Neural cell (in vitro differentiated cells): ENCODE data around the gene PPME1. TPM values are rescaled to one million over a fixed set of nuclear protein-coding genes. Genes with fewer than 3 reads are reported as not detected.

Experiments
- H2AFZ ChIP-seq: fragments of 200-600, 300-800 bp; sonication (generic), shearing (Covaris generic); 2 replicates; pipeline ENCODE4 v1.6.0; 2014; ENCODE audit warnings: low read depth, mild to moderate bottlenecking, antibody characterized with exemption, low read length, moderate library complexity
- H3F3A ChIP-seq: fragments of 200-600 bp; shearing (Covaris generic); 2 replicates; pipeline ENCODE4 v1.6.1; 2016; ENCODE audit warnings: mild to moderate bottlenecking, moderate library complexity, mixed read lengths, antibody characterized with exemption, low read length; ENCODE audit not compliant: insufficient read depth, poor library complexity, severe bottlenecking
- H3K27ac ChIP-seq: fragments of 200-600, 300-800 bp; sonication (generic), shearing (Covaris generic); 2 replicates; pipeline ENCODE4 v1.5.1; 2014; ENCODE audit warnings: mild to moderate bottlenecking, low read length, moderate library complexity
- H3K27me3 ChIP-seq: fragments of 300-800, 200-600 bp; sonication (generic), shearing (Covaris generic); 2 replicates; pipeline ENCODE4 v1.6.0; 2014; ENCODE audit warnings: mild to moderate bottlenecking, low read depth, low read length, moderate library complexity; ENCODE audit not compliant: insufficient read depth
- H3K36me3 ChIP-seq: fragments of 300-800, 200-600 bp; sonication (generic), shearing (Covaris generic); 2 replicates; pipeline ENCODE4 v1.5.1; 2014; ENCODE audit warnings: mild to moderate bottlenecking, antibody characterized with exemption, low read length, moderate library complexity; ENCODE audit not compliant: insufficient read depth
- H3K4me2 ChIP-seq: fragments of 300-800, 200-600 bp; sonication (generic), shearing (Covaris generic); 2 replicates; pipeline ENCODE4 v1.6.0; 2014; ENCODE audit warnings: mild to moderate bottlenecking, low read length
- H3K4me3 ChIP-seq: fragments of 300-800, 200-600 bp; sonication (generic), shearing (Covaris generic); 2 replicates; pipeline ENCODE4 v1.5.1; 2014; ENCODE audit warnings: mild to moderate bottlenecking, low read length, moderate library complexity
- H3K79me2 ChIP-seq: fragments of 200-600 bp; shearing (Covaris generic); replicated peaks from 2 replicates; pipeline ENCODE4 v1.6.0; 2014; ENCODE audit warnings: mild to moderate bottlenecking, low read length, moderate library complexity; ENCODE audit not compliant: insufficient read depth
- H3K9ac ChIP-seq: fragments of 300-800, 200-600 bp; sonication (generic), shearing (Covaris generic); 2 replicates; pipeline ENCODE4 v1.6.1; 2016; ENCODE audit warnings: mild to moderate bottlenecking, low read length, mixed read lengths
- H3K9me2 ChIP-seq: fragments of 200-600 bp; shearing (Covaris generic); 2 replicates; pipeline ENCODE4 v1.6.1; 2016; ENCODE audit warnings: mild to moderate bottlenecking, low read length, mixed read lengths; ENCODE audit not compliant: insufficient read depth
- H3K9me3 ChIP-seq: fragments of 200-600, 300-800 bp; sonication (generic), shearing (Covaris generic); 2 replicates; pipeline ENCODE4 v1.6.1; 2016; ENCODE audit warnings: mild to moderate bottlenecking, mixed run types, low read length, moderate library complexity, mixed read lengths
- H4K20me1 ChIP-seq: fragments of 200-600 bp; shearing (Covaris generic); 2 replicates; pipeline ENCODE4 v1.6.1; 2016; ENCODE audit warnings: mild to moderate bottlenecking, mixed run types; ENCODE audit not compliant: insufficient read depth
- CTCF ChIP-seq: fragments of 450-650 bp; IDR thresholded peaks from 2 replicates; pipeline ENCODE4 v1.5.1; 2014; ENCODE audit warnings: antibody characterized with exemption, mild to moderate bottlenecking, moderate library complexity; ENCODE audit not compliant: poor library complexity, severe bottlenecking
- EP300 ChIP-seq: fragments of 450-650 bp; conservative IDR thresholded peaks from 2 replicates; pipeline ENCODE4 v1.6.1; 2014; ENCODE audit warnings: antibody characterized with exemption, mild to moderate bottlenecking, moderate library complexity; ENCODE audit not compliant: poor library complexity, severe bottlenecking
- EZH2 ChIP-seq: fragments of 200-600, 300-800 bp; shearing (Covaris generic), sonication (generic); IDR thresholded peaks from 2 replicates; pipeline ENCODE4 v1.6.1; 2014; ENCODE audit warnings: antibody characterized with exemption, low read length, borderline replicate concordance, mild to moderate bottlenecking; ENCODE audit not compliant: insufficient read depth, poor library complexity, severe bottlenecking
- MXI1 ChIP-seq: fragments of 450-650 bp; conservative IDR thresholded peaks from 2 replicates; pipeline ENCODE4 v1.6.1; 2014; ENCODE audit warnings: antibody characterized with exemption, mild to moderate bottlenecking; ENCODE audit not compliant: poor library complexity, severe bottlenecking
- POLR2AphosphoS5 ChIP-seq: IDR thresholded peaks from 2 replicates; pipeline ENCODE4 v1.6.1; 2012
- RAD21 ChIP-seq: fragments of 450-650 bp; conservative IDR thresholded peaks from 2 replicates; pipeline ENCODE4 v1.6.1; 2014; ENCODE audit warnings: antibody characterized with exemption, mild to moderate bottlenecking, moderate library complexity
- REST ChIP-seq: IDR thresholded peaks from 2 replicates; pipeline ENCODE4 v1.6.1; 2012; ENCODE audit warnings: borderline replicate concordance
- SMC3 ChIP-seq: fragments of 450-650 bp; conservative IDR thresholded peaks from 2 replicates; pipeline ENCODE4 v1.6.1; 2014; ENCODE audit warnings: antibody characterized with exemption, mild to moderate bottlenecking, moderate library complexity; ENCODE audit not compliant: poor library complexity
- TAF1 ChIP-seq: IDR thresholded peaks from 2 replicates; pipeline ENCODE4 v1.6.1; 2012; ENCODE audit warnings: low read depth
- polyA plus RNA-seq: library from polyadenylated mRNA; depleted of rRNA; stranded (reverse); fragments of >200 nt; gene quantifications from 2 replicates; pipeline ENCODE4 v1.2.3, GENCODE V29; 2014

PPME1 gene
- polyA plus RNA-seq, 1 donor from 2014 or later = 49.5 TPM

GRCh38 chr11:74154620-74155281, 16.3 kb upstream of the PPME1 start:
- H2AFZ ChIP-seq = no peak overlapping the region
- H3K36me3 ChIP-seq = peaks cover 4% of the 10 kb centered on the region
- no peak overlapping the region for H3K27ac ChIP-seq
- H3K4me2 ChIP-seq = no peak overlapping the region
- H3K4me3 ChIP-seq = no peak overlapping the region
- H3K9ac ChIP-seq = no peak overlapping the region
- no peak for TF ChIP-seq EP300
- TF ChIP-seq POLR2AphosphoS5 = no peak
- TF ChIP-seq MXI1 = no peak
- no peak for TF ChIP-seq CTCF
- no peak for TF ChIP-seq SMC3
- no peak for TF ChIP-seq EZH2
- TF ChIP-seq TAF1 = no peak
- TF ChIP-seq REST = no peak
- no peak for TF ChIP-seq RAD21
- no peaks in the 10 kb centered on the region for H3K9me3 ChIP-seq
- peaks cover 6% of the 10 kb centered on the region for H3K79me2 ChIP-seq
- no peaks in the 10 kb centered on the region for H4K20me1 ChIP-seq
- no peaks in the 10 kb centered on the region for H3K27me3 ChIP-seq
- H3F3A ChIP-seq = no peaks in the 10 kb centered on the region
- no peaks in the 10 kb centered on the region for H3K9me2 ChIP-seq

GRCh38 chr11:74157169-74157568, 13.9 kb upstream of the PPME1 start:
- peaks cover 4% of the 10 kb centered on the region for H3K36me3 ChIP-seq
- no peaks in the 10 kb centered on the region for H4K20me1 ChIP-seq
- H3K9ac ChIP-seq = no peak overlapping the region
- no peaks in the 10 kb centered on the region for H3K9me3 ChIP-seq
- no peaks in the 10 kb centered on the region for H3K9me2 ChIP-seq
- TF ChIP-seq EZH2 = no peak
- no peak for TF ChIP-seq MXI1
- no peak for TF ChIP-seq EP300
- no peak for TF ChIP-seq POLR2AphosphoS5
- TF ChIP-seq CTCF = no peak
- no peak for TF ChIP-seq REST
- no peak for TF ChIP-seq TAF1
- TF ChIP-seq SMC3 = no peak
- no peak for TF ChIP-seq RAD21
- H2AFZ ChIP-seq = no peak overlapping the region
- no peaks in the 10 kb centered on the region for H3F3A ChIP-seq
- H3K27ac ChIP-seq = no peak overlapping the region
- no peak overlapping the region for H3K4me3 ChIP-seq
- no peak overlapping the region for H3K4me2 ChIP-seq
- peaks cover 20% of the 10 kb centered on the region for H3K79me2 ChIP-seq
- no peaks in the 10 kb centered on the region for H3K27me3 ChIP-seq
